GM21786 (cell line): ENCODE data around the gene NCK2.
A peak's percentile ranks its signal among the peaks of the same experiment; 100 is the strongest.

Experiments used
- ATAC-seq: cut with Tn5 transposase; IDR thresholded peaks from one replicate; pipeline ENCODE4 v1.9.1; 2021; ENCODE audit not compliant: unreplicated experiment

The NCK2 gene

GRCh38 chr2:105915005-105915558, 170.4 kb downstream of the NCK2 start:
- ATAC-seq = peak; percentile 42

- ATAC-seq = no peak
Measured at GRCh38 chr2:105917226-105917625, 172.5 kb downstream of the NCK2 start.

GRCh38 chr2:105917688-105918087, 173.0 kb downstream of the NCK2 start:
- no peak for ATAC-seq

DNA sequence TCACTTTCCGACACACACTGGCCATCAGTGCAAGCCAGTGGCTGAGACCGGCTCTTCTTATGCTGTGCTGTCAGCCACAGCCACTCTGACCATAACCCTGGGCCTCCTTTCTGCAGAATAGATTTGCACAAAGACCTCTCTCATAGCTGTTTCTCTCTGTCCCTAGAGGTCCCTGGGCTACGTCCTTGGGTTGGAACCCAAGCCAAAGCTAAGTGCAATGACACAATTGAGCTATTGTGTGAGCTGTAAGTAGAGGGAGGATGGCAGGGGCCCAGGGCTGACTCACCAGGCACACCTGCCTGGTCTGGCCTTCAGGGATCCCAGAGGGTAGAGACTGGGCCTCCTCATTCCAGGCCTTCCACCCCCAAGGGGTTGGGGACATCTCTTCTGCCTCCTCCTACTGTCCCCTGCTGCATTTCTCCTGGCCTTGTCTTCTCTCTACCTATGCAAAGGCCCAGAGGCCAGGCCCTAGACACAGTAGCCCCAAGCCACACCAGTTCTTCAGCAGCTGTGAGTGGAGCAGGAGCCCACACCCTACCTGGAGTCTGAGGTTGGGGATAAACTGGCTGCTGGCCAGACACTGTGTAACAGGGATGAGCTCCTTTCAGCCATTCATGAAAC, 174.6 kb downstream of the NCK2 start:
- ATAC-seq = no peak

- no peak for ATAC-seq
Measured at GRCh38 chr2:105919826-105920225, 175.1 kb downstream of the NCK2 start.

GRCh38 chr2:105924271-105924670, 179.6 kb downstream of the NCK2 start:
- ATAC-seq = no peak

- ATAC-seq = no peak
Measured at GRCh38 chr2:105924932-105925331, 180.2 kb downstream of the NCK2 start.

DNA sequence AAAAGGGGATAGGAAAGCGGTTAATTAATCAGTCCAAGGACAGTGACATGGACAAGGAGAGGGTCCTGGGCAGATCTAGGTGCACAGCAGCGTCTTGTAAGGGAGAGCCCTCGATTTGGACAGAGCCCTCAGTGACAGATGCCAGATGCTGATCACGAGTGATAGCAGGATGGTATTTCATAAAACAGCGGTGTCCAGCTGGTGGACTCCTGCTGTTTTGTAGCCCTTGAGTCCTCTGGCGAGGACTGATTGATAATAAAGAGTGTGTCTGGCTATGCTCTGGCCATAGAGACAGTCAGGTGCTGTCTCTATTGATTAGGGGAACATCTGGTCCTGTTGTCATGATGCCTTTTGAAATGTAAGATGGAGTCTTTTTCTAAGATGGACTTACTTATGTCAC, 180.7 kb downstream of the NCK2 start:
- ATAC-seq = no peak

DNA sequence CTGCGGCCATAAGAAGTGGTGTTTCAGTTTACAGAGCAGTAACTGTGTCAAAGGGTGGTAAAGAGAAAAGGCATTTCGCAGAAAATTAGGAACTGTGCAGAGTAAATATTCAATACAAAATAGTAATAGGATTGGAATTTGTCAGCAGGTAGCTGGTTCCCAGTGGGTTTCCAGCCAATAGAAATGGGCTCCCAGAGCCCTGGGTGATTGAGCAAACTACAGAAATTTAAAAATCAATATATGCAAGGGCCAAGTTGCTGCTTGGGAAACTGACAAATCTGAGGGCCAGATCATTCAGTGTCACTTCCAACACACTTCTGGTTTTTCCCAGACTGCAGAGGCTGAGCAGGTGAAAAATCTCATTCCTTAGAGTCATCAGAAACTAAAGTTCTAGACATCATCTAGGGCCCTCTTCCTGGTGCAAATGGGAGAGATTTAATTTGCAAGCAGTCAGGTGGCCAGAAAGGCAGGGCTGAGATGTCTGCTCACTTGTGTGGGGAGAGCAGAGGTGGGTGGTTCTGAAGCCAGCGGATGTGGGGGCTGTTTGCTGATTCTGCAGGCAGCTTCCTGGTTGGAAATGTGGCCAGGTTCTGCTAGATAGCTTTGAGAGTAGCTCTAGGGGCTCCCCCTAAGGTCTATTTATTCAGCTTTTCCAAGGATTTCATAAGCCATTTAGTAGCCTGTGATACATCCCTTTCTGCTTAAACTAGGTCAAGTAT, 182.4 kb downstream of the NCK2 start:
- ATAC-seq = no peak

DNA sequence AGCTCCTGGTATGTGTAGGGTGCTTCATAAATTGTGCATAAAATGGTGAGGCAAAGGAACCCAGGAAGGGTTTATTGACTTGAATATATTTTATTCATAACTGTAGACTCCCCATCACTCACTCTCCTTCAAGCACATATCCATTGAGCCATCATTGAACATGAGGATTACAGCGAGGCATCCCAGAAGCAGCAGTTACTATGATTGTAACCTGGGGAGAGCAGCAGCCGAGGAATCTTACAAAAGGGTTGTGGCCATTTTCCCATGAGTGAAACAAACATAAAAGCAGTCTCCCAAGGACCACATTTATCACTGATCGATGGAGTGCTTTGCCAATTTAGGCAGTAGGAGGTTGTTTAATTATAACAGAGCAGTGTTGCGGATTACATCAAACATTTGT, 183.4 kb downstream of the NCK2 start:
- no peak for ATAC-seq

GRCh38 chr2:105928563-105928962, 183.9 kb downstream of the NCK2 start:
- no peak for ATAC-seq

GRCh38 chr2:105929516-105929915, 184.8 kb downstream of the NCK2 start:
- no peak for ATAC-seq

- no peak for ATAC-seq
Measured at GRCh38 chr2:105932582-105932981, 187.9 kb downstream of the NCK2 start.

DNA sequence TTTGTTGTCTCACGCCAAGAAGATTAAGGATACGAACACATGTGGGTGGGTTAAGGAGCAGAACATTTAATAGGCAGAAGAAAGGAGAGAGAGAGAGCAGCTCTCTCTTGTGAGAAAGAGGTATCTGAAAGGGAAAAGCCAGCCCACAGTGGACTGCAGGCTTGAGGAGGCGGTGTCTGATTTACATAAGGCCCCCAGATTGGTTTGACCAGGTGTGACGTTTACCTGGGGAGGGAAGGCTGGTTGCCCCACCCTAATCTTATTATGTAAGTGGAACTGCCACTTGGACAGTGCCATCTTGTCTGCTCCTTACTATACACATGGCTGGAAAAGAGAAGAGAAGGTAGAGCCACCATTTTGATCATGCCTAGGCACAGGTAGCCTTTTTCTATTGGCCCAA, 189.2 kb downstream of the NCK2 start:
- ATAC-seq = no peak

DNA sequence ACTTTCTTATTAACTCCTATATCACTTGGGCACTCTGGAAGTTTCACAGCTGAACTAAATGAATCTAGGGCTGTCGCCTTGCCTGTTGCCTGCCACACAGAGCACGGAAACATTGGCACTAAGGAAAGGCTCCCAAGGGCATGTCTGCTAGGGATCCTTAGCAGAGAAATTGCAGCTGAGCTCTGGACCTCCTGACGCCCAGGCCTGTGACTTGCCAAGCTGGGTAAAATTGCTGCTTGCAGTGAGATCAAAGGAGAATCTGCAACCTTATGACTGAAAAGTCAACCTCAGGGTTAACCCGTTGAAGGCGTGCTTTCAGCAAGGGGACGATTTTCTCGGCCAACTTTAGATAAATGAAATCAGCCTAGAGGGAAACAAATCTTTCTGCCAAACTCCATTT, 189.8 kb downstream of the NCK2 start:
- no peak for ATAC-seq

- ATAC-seq = no peak
Measured at GRCh38 chr2:105935063-105935462, 190.4 kb downstream of the NCK2 start.

- ATAC-seq = no peak
Measured at GRCh38 chr2:105936954-105937353, 192.2 kb downstream of the NCK2 start.

GRCh38 chr2:105937498-105938097, 192.9 kb downstream of the NCK2 start:
- ATAC-seq = no peak
